ENCODE measurements around the gene GNGT1.

GNGT1 gene

GRCh38 chr7:93906267-93906666, at the start of gene GNGT1:
Gene GNGT1, plus strand, starts transcription at chr7:93906567. Its CDS starts 180 bp downstream, at chr7:93906747.
- no peak for DNase-seq

- DNase-seq = no peak
These were observed 47.5 kb upstream of the GNGT1 start for GRCh38 chr7:93858857-93859256.

- no peak for DNase-seq
These were observed 46.1 kb upstream of the GNGT1 start for GRCh38 chr7:93860261-93860660.

GRCh38 chr7:93861325-93861949, 44.9 kb upstream of the GNGT1 start:
- DNase-seq = no peak

- DNase-seq = no peak
These were observed 43.7 kb upstream of the GNGT1 start for GRCh38 chr7:93862651-93863050.

GRCh38 chr7:93866886-93867285, 39.5 kb upstream of the GNGT1 start:
- DNase-seq = no peak

GRCh38 chr7:93873998-93874574, 32.3 kb upstream of the GNGT1 start:
- no peak for DNase-seq

GRCh38 chr7:93877742-93878141, 28.6 kb upstream of the GNGT1 start:
- DNase-seq = no peak

- no peak for DNase-seq
These were observed 27.0 kb upstream of the GNGT1 start for GRCh38 chr7:93879356-93879755.

- no peak for DNase-seq
These were observed 23.9 kb upstream of the GNGT1 start for GRCh38 chr7:93882468-93882867.

GRCh38 chr7:93883078-93883916, 23.1 kb upstream of the GNGT1 start:
- DNase-seq = no peak

GRCh38 chr7:93883917-93884345, 22.4 kb upstream of the GNGT1 start:
- no peak for DNase-seq

GRCh38 chr7:93884541-93884940, 21.8 kb upstream of the GNGT1 start:
- no peak for DNase-seq

GRCh38 chr7:93889261-93889660, 17.1 kb upstream of the GNGT1 start:
- DNase-seq = no peak

- DNase-seq = no peak
These were observed 16.3 kb upstream of the GNGT1 start for GRCh38 chr7:93890041-93890463.

GRCh38 chr7:93890464-93891068, 15.8 kb upstream of the GNGT1 start, which contains the start of gene TFPI2:
Gene TFPI2, minus strand, starts transcription at chr7:93890753. Its CDS starts 75 bp downstream, at chr7:93890678.
- DNase-seq = no peak

- no peak for DNase-seq
These were observed 11.9 kb upstream of the GNGT1 start for GRCh38 chr7:93894426-93894825.

- DNase-seq = no peak
These were observed 11.3 kb upstream of the GNGT1 start for GRCh38 chr7:93894966-93895640.

- DNase-seq = no peak
These were observed 10.3 kb upstream of the GNGT1 start for GRCh38 chr7:93895859-93896600.

GRCh38 chr7:93897680-93898079, 8.7 kb upstream of the GNGT1 start:
- DNase-seq = no peak

GRCh38 chr7:93902777-93903423, 3.5 kb upstream of the GNGT1 start:
- no peak for DNase-seq

All from NCI-H1694 (cell line).